Thymus (tissue), 14 donors: ENCODE results near the gene RBM43. TPM values are rescaled to one million over a fixed set of nuclear protein-coding genes. Genes with fewer than 3 reads are reported as not detected.
A peak's percentile ranks its signal among the peaks of the same experiment; 100 is the strongest.
"Not testable (repeated sequence)": the region's sequence is repeated elsewhere in the genome, so short reads cannot be mapped to it uniquely, and the experiment has no call there.

Experiments used
- DNase-seq, 9 donors: peaks; one replicate each; pipeline ENCODE4 v3.0.0-alpha.2; 2013; ENCODE audit warnings: low spot score in 9 of 9, low read depth in 6 of 9, missing footprints in 1 of 9
- H3K27ac ChIP-seq, 2 donors: one replicate each; pipeline ENCODE4 v1.5.1; 2013; ENCODE audit warnings: control low read depth in 1 of 2, low read depth in 1 of 2, low read length in 1 of 2, mild to moderate bottlenecking in 1 of 2, moderate library complexity in 1 of 2
- H3K27me3 ChIP-seq, 2 donors: one replicate each; pipeline ENCODE4 v1.5.1; 2013; ENCODE audit warnings: low read length in 1 of 2; ENCODE audit not compliant: control insufficient read depth in 2 of 2, insufficient read depth in 1 of 2
- H3K36me3 ChIP-seq, 2 donors: one replicate each; pipeline ENCODE4 v1.5.1; 2013; ENCODE audit warnings: low read length in 1 of 2, mild to moderate bottlenecking in 1 of 2, moderate library complexity in 1 of 2; ENCODE audit not compliant: control insufficient read depth in 2 of 2, insufficient read depth in 2 of 2
- H3K4me1 ChIP-seq, 2 donors: one replicate each; pipeline ENCODE4 v1.5.1; 2013; ENCODE audit warnings: low read length in 2 of 2; ENCODE audit not compliant: control insufficient read depth in 2 of 2, insufficient read depth in 2 of 2
- H3K4me3 ChIP-seq, 2 donors: one replicate each; pipeline ENCODE4 v1.5.1; 2013; ENCODE audit warnings: low read length in 2 of 2, control low read depth in 1 of 2, mild to moderate bottlenecking in 1 of 2
- H3K9me3 ChIP-seq, 2 donors: one replicate each; pipeline ENCODE4 v1.5.1; 2013; ENCODE audit warnings: low read length in 1 of 2, mild to moderate bottlenecking in 1 of 2; ENCODE audit not compliant: control insufficient read depth in 2 of 2, insufficient read depth in 1 of 2
- WGBS: extraction: QIAGEN DNeasy Blood & Tissue Kit; methylation state at CpG from one replicate; pipeline ENCODE4 v1.1.7; 2013; 5-methylcytosine and 5-hydroxymethylcytosine counted together
- long read RNA-seq, 10 donors: transcript quantifications; one replicate each; lab custom pipeline, GENCODE V29; 2026
- polyA plus RNA-seq: library from polyadenylated mRNA; stranded (reverse); fragments of 200-250 nt; gene quantifications from one replicate; pipeline ENCODE4 v1.2.3, GENCODE V29; 2013
- total RNA-seq: library from RNA; stranded (reverse); fragments of 120-200 nt; gene quantifications from one replicate; pipeline ENCODE4 v1.2.4, GENCODE V29; 2013
- donor health status: healthy.

RBM43 gene
- 4.7 TPM for total RNA-seq
- 9.5 TPM for polyA plus RNA-seq
- long read RNA-seq, donor 1, full-length matches to known transcripts, result 1 of 1 reads
- long read RNA-seq, donor 1, partial matches to known transcripts, result 0 of 1 reads
- long read RNA-seq, donor 1, other reads (novel, unspliced or antisense), result 0 of 1 reads
- long read RNA-seq, donor 2, full-length matches to known transcripts, result 7 of 7 reads
- long read RNA-seq, donor 2, partial matches to known transcripts, result 0 of 7 reads
- long read RNA-seq, donor 2, other reads (novel, unspliced or antisense), result 0 of 7 reads
- long read RNA-seq, donor 3, full-length matches to known transcripts, result 2 of 2 reads
- long read RNA-seq, donor 3, partial matches to known transcripts, result 0 of 2 reads
- long read RNA-seq, donor 3, other reads (novel, unspliced or antisense), result 0 of 2 reads
- long read RNA-seq, donor 4, full-length matches to known transcripts, result 1 of 1 reads
- long read RNA-seq, donor 4, partial matches to known transcripts, result 0 of 1 reads
- long read RNA-seq, donor 4, other reads (novel, unspliced or antisense), result 0 of 1 reads
- long read RNA-seq, donor 5, full-length matches to known transcripts, result 6 of 6 reads
- long read RNA-seq, donor 5, partial matches to known transcripts, result 0 of 6 reads
- long read RNA-seq, donor 5, other reads (novel, unspliced or antisense), result 0 of 6 reads
- long read RNA-seq, donor 6, full-length matches to known transcripts, result 1 of 1 reads
- long read RNA-seq, donor 6, partial matches to known transcripts, result 0 of 1 reads
- long read RNA-seq, donor 6, other reads (novel, unspliced or antisense), result 0 of 1 reads
- long read RNA-seq, donor 7, full-length matches to known transcripts, result 1 of 1 reads
- long read RNA-seq, donor 7, partial matches to known transcripts, result 0 of 1 reads
- long read RNA-seq, donor 7, other reads (novel, unspliced or antisense), result 0 of 1 reads
- long read RNA-seq, donor 8, full-length matches to known transcripts, result 1 of 1 reads
- long read RNA-seq, donor 8, partial matches to known transcripts, result 0 of 1 reads
- long read RNA-seq, donor 8, other reads (novel, unspliced or antisense), result 0 of 1 reads
- long read RNA-seq, donor 9, full-length matches to known transcripts, result 1 of 1 reads
- long read RNA-seq, donor 9, partial matches to known transcripts, result 0 of 1 reads
- long read RNA-seq, donor 9, other reads (novel, unspliced or antisense), result 0 of 1 reads
- long read RNA-seq, donor 10, full-length matches to known transcripts, result 1 of 1 reads
- long read RNA-seq, donor 10, partial matches to known transcripts, result 0 of 1 reads
- long read RNA-seq, donor 10, other reads (novel, unspliced or antisense), result 0 of 1 reads

DNA sequence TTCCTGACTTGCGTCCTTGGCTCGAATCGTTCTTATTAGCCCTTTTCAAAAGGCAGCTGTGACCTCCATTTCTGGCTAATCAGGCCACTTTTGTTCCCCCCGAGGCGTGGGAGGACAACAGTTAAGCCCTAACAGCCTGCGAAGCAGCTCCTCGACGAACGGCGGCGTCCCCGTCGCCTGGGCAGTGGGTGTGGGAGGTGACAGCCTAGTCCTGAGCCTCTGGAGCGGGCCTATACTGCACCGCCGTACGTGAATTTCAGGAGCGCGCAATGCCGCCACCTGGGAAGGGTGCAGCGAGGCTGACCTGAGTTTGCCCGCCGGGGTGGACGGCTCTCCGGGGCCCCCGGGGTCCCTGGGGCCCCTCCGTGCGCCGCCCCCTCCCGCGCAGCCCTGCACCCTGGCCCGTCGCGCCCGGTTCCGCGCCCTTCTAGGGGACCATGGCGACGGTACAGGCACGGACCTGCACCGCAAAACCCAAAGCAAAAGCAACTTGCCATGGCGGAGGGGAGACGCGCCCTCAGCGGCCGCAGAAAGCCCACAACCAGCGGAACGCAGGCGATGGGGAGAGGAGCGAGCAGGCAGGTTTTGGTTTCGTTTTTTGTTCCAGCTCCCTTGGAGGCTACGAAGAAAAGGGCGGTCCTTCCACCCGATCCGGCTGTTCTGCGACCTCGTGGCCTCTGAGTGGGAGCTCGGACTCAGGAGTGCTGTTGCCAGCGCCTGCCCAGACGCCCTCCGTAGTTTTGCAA, at the start of gene RBM43:
Gene RBM43 (minus strand): TSS at position 633 of the 746 bp plus-strand sequence. CDS start 136 bp downstream, at position 497.
- Histone ChIP-seq H3K9me3 (no peaks in the 10 kb centered on the region), H3K4me1 (peaks cover 0 to 5% of the 10 kb centered on the region in 2 donors), H3K27me3 (no peaks in the 10 kb centered on the region), H3K27ac (peak within 1 kb of the TSS; percentile 92), H3K4me3 (peak within 1 kb of the TSS; percentile 68 to 75), H3K36me3 (no peaks in the 10 kb centered on the region)
- under 1% methylated on average over 61 of the region's 61 CpGs for WGBS
- DNase-seq, result peak; percentile 54 to 92 (median 72)

DNA sequence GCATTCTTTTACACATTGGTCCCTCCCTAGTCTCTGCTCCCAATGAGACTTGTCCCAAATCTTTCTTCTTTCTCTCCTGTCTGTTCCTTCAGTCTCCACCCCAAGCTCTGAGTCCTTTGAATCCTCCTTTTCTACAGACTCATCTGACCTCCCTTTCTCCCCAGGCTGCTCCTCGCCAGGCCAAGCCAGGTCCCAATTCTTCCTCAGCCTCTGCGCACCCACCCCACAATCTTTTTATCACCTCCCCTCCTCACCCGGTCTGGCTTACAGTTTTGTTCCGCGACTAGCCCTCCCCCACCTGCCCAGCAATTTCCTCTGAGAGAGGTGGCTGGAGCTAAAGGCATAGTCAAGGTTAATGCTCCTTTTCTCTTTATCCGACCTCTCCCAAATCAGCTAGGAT, 48.6 kb upstream of the RBM43 start:
- 98% methylated on average over 6 of the region's 6 CpGs for WGBS
- not testable (repeated sequence) for H3K4me3 ChIP-seq, H3K27ac ChIP-seq, H3K27me3 ChIP-seq, H3K36me3 ChIP-seq, H3K4me1 ChIP-seq, DNase-seq, H3K9me3 ChIP-seq

DNA sequence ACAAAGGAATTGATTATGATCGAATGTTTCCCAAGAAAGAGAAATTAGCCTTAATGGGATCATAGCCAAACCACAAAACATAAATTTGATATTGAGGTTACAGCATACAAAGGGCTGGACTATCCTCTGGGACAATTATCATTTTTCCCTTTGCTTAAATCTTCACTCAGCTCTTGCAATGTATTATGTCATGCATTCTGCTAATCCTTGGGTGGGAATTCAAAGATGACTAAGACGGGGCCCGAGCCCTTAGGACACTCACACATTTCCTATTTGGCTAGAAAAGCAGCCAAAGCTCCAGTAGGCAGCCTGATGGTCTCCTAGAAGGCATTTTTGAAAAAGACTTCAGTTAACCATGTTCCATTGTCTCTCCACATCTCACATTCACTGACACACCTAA, 45.0 kb upstream of the RBM43 start:
- WGBS, result 91% methylated on average over 3 of the region's 3 CpGs
- H3K4me3 ChIP-seq, result no peak overlapping the region
- DNase-seq, result no peak
- H3K36me3 ChIP-seq, result no peaks in the 10 kb centered on the region
- H3K27ac ChIP-seq, result no peak overlapping the region
- H3K9me3 ChIP-seq, result no peaks in the 10 kb centered on the region
- no peaks in the 10 kb centered on the region for H3K4me1 ChIP-seq
- no peaks in the 10 kb centered on the region for H3K27me3 ChIP-seq

DNA sequence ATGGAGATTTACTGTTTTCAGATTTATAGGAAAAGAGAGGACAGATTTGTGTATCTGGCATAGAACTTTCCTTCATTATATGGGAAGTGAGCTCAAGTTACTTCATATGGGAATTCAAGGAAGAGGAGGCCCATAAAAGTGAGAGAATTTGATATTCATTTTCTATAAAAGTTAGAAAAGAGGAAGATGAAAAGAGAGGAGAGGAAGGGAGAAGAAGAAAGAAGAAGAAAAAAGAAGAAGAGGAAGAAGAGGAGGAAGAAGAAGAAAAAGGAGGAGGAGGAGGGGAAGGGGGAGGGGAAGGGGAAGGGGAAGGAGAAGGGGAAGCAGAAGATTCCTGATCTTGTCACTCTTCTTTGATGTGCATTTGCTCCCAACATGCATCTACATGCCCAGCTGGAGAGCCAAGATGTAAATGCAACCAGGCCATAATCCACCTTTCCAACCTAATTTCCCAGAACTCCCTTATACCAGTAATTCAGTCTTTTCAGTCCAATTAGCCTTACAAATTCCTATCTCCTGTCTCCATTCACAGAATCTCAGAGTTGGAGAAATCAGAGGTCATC, 43.5 kb upstream of the RBM43 start:
- no peaks in the 10 kb centered on the region for H3K36me3 ChIP-seq
- no peaks in the 10 kb centered on the region for H3K27me3 ChIP-seq
- no peak overlapping the region for H3K27ac ChIP-seq

DNA sequence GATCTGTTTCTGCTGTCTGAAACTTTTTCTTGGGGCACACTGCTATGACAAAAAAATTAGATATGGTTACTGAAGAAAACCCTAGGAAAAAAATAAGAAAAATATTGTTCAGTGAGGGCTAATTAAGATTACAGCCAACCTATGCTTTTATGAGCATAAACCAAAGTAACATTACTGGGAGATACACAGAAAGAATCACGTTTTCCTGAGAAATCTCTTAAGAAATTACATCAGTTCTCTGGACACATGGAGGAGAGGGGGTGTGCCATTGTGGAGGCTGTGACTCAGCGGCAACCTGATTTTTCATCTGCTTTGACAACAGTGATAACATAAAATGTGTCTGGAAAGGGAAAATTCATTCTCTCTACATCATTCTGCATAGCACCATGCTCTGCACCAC, 41.2 kb upstream of the RBM43 start:
- no peak for DNase-seq
- Histone ChIP-seq H3K4me1 (no peaks in the 10 kb centered on the region), H3K27ac (no peak overlapping the region), H3K9me3 (no peaks in the 10 kb centered on the region), H3K4me3 (no peak overlapping the region), H3K27me3 (no peaks in the 10 kb centered on the region), H3K36me3 (no peaks in the 10 kb centered on the region)
- WGBS, result 92% methylated on average over 2 of the region's 2 CpGs

More for the DNA sequence above, 43.5 kb upstream of the RBM43 start:
- H3K4me1 ChIP-seq, result no peaks in the 10 kb centered on the region
- no peaks in the 10 kb centered on the region for H3K9me3 ChIP-seq
- no peak overlapping the region for H3K4me3 ChIP-seq
- DNase-seq, result no peak

DNA sequence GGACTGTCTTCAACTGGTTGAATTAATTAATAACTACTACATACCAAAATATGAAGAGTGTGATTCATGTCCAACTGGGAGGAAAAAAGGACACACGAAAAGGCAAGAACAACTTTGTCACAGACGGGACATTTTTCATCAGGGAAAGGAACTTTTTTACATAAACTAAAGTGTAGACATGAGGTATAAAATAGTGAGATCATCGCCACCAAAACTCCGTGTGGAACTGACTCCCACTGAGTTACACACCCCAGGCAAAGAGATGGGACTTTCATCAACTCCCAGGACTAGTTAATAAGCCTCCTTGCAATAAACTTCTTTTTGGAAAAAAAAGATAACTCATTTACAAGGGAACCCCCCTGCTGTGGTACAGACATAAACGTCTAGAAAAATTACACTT, 40.7 kb upstream of the RBM43 start:
- H3K27me3 ChIP-seq, result no peaks in the 10 kb centered on the region
- 96% methylated on average over 5 of the region's 5 CpGs for WGBS

DNA sequence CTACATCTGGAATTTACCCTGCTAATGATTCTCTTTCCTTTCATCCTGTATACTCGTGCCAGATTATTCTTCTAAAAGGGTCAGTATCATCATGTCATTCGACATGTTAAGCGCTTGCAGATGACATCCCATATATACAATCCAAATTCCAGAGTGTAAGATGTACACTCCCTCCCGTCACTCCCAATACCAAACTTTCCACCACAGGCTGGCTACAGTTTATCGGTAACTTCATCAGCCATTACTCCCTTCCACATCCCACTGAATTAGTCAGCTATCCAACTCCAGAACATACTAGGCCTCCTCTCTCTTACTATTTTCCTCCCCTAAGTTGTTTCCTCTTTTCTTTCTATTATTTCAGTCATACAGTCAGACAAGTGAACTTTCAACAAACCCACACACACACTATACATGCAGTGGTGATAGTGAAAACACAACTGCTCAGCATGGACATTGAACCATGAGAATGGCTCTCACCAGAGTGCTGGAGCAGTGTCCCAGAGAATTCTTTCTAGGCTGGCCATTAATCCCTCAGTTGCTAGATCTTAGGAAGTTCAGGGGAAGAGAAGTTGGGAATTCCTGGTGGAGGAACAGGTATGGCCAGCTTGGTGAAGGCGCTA, 38.4 kb upstream of the RBM43 start:
- Histone ChIP-seq H3K4me3 (no peak overlapping the region), H3K4me1 (no peaks in the 10 kb centered on the region), H3K36me3 (no peaks in the 10 kb centered on the region), H3K27ac (no peak overlapping the region), H3K27me3 (no peaks in the 10 kb centered on the region), H3K9me3 (no peaks in the 10 kb centered on the region)
- no peak for DNase-seq
- WGBS, result 95% methylated on average over 6 of the region's 6 CpGs

More for the DNA sequence above, 40.7 kb upstream of the RBM43 start:
- H3K27ac ChIP-seq, result no peak overlapping the region
- no peaks in the 10 kb centered on the region for H3K36me3 ChIP-seq
- no peaks in the 10 kb centered on the region for H3K9me3 ChIP-seq
- no peak overlapping the region for H3K4me3 ChIP-seq
- H3K4me1 ChIP-seq, result no peaks in the 10 kb centered on the region
- no peak for DNase-seq

DNA sequence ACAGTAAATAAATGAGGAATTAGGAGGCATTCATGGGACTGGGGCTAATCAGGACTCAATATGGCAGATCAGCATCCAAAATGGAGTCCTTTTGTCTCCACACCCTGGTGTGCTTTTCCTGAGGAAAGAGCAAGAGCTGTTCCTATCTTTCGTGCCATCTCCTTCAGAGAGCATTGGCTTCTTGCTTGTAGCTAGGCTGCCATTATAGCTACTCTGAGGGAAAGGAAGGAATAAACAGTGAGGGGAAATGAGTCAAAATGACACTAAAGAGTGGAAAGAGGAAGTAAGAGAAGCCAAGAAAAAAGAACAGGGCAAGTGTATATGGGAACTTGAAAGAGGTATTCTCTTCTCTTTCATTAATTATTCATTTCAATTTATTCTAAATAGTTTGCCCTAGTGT, 36.2 kb upstream of the RBM43 start:
- H3K36me3 ChIP-seq, result no peaks in the 10 kb centered on the region
- peak in 1 of 9 donors; percentile 20 for DNase-seq
- no peak overlapping the region for H3K27ac ChIP-seq
- no peaks in the 10 kb centered on the region for H3K9me3 ChIP-seq
- H3K4me1 ChIP-seq, result no peaks in the 10 kb centered on the region
- WGBS, result 40% methylated on average over 1 of the region's 1 CpG
- H3K27me3 ChIP-seq, result no peaks in the 10 kb centered on the region
- H3K4me3 ChIP-seq, result no peak overlapping the region
